NCI-H774 (cell line): ENCODE results near the gene L3MBTL4.
"Not testable (repeated sequence)": the region's sequence is repeated elsewhere in the genome, so short reads cannot be mapped to it uniquely, and the experiment has no call there.

Source experiments
- DNase-seq: peaks from one replicate; lab custom pipeline; 2025; lab: John Stamatoyannopoulos, UW

L3MBTL4 gene

DNA sequence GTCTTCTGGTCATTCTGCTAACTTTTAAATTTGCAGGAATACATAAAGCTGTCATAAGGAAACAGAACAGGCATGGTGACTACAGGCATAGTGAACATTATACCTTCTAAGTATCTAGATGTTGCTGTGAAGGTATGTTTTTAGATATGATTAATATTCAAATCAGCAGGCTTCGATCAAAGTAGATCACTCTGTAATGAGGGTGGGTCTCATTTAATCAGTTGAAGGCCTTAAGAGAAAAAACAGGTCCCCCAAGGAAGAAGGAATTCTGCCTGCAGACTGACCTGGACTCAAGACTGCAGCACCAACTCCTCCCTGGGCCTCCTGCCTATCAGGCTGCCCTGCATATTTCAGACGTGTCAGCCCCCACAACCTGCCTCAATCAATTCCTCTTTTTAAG is 104.0 kb downstream of the L3MBTL4 start:
- no peak for DNase-seq

DNA sequence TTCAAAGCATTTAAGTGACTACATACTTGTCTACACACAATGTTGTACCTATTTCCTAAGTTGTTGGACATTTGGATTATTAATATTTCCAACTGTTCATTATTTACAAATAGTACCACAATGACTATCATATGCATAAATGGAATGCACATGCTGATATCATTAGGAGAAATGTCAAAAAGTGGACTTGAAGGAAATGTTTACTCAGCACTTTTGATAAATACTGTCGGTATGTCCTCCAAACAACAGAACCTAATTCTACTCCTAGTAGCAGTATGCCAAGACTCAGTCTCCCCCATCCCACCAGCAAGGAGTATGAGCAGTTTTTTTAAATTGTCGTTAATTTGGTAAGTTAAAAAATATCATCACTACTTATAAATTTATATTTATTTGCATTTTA is 116.8 kb downstream of the L3MBTL4 start:
- DNase-seq: no peak

DNA sequence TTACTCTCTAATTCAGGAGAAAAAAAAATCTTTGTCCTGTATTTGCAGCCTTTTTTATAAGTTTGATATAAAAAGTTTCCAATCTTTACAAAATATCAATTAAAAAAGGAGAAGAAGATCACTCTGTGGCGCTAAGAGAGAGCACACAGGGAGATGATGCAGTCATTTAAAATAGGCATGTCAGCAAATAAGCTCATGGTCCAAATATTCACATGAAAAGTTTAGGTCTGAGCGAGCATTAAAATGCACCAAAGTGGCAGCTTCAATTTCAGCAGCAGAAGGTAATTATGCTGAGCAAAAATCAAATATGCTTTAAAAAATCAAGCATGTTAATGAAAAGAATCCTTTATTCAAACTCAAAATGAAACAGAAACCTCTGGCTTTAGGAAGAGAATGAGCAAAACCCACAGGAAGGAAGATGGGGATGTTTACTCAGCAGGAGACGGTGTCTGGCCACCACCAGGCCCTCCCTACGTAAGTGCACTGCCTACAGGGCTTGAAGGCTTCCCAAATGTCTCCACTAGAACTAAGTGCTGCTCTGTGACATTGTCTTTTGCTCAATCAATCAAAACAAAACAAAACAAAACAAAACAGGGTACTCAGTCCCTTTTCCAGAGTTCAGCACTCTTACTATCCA is 120.4 kb downstream of the L3MBTL4 start:
- no peak for DNase-seq

DNA sequence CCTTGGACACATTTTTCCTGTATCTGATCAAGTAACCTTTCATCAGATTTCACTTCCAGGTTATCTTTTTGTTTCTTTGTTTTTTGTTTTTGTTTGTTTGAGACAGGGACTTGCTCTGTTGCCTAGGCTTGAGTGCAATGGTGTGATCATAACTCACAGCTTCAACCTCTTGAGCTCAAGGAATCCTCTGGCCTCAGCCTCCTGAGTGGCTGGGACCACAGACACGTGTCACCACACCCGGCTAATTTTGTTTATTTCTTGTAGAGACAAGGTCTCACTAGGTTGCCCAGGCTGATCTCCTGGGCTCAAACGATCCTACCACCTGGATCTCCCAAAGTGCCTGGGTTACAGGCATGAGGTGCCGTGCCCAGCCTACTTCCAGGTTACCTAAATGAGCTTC is 124.9 kb downstream of the L3MBTL4 start:
- DNase-seq: no peak

DNA sequence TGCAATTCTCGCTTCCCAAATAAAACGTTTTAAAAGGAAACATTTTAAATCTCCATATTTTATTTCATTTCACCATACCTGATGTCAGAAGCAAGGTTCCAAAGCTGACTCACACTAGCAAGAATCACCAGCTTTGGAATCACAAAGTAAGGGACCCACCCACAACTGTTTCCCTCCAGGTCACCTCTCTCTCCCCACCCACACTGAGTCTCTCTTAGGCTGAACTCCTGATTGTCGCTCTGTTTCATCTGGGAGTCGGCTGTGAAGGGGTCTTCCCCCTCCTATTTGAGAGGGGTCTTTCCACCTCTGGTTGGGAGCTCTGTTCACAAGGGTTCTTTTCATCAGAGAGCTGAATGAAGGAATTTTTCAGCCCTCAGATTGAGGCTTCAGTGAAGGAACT is 128.1 kb downstream of the L3MBTL4 start:
- no peak for DNase-seq

DNA sequence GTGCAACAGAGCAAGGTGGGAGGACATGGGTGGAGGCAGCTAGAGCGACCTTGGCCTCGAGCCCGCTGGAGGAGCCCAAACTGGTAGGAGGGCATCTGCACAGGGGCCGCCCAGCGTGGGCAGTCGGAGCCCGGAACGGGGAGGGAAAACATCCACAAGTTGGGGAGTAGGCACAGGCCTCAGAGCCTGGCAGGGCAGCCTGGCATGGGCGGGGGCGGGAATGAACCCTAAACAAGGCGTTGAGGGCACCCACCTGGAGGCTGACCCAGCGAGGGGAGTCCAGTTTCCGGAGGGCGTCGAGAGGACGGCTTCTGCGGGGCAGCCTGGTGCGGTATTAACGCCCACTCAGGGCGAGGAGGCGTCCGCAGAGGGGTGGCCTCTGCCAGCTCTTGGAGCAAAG is 129.9 kb downstream of the L3MBTL4 start:
- DNase-seq: no peak

DNA sequence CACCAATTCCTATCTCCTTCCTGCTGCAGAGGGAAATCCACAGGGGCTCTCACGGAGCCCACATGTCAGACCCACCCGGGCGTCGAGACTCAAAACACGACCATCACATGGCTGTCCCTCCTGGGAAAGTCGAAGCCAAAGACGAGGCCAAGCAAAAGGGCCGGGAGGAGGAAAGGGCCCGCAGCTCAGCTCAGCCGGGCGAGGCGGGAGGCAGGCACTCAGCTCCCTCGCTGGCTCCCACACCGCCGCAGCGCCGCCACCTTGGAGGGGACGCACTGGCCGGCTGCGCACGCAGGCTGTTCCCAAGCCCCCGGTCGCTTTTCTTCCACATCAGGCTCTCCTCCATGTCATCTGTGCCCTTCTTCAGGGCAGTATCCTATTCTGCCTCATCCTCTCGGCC is 130.4 kb downstream of the L3MBTL4 start:
- DNase-seq: no peak

DNA sequence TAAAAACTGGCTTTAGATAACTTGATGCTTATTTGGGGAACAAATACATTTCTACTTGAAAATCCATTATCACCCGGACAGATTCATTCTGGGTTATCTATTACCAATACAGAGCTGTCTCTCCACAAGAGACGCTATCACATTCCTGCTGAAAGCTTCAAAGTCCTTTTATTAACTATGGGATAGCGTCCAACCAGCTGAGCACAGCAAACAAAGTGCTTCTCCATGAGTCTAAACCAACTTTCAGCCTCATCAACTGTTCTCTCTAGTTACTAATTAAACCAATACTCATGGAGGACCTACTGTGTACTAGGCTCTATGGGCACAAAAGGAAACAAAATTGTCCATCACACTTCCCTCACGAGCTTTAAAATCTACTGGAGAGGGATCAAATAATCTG is 132.8 kb downstream of the L3MBTL4 start:
- no peak for DNase-seq

DNA sequence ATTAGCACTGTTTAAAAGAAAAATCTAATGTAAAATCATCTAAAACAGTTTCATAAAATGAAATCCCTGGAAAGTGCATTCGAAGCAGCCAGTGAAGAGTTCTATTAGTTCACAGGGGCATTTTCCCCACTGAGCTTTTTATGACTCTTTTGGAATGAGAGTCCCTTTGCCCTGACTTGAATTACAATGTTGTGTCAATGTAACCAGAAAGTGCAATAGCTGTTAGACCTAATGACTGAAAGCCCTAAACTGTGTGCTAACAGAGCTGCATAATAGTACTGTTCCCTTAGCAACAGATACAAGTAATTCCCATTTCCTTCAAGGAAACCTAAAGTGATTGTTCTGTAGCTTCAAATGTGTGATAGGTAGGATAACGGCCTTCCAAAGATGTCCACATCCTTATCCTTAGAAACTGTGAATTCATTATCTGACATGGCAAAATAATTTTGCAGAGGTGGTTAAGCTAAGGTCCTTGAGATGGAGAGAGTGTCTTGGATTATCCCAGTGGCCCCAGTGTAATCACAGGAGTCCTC is 134.4 kb downstream of the L3MBTL4 start:
- no peak for DNase-seq

DNA sequence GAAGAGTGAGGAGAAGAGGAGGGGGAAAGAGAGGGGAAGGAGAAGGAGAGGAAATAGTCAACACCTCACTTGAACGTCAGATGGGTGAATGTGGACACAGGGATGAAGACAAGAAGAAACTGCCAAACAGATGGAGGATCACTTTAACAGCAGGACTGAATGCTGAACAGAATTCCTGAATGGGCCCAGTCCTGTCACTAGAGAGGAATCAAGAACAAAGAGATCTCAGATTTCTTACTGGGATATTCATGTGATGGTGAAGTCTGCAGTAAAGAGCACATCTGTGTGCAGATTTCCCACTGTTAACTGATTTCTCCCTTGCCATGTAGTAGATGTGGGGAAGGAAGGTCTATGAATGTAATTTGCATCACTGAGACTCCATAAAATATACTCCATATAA is 135.4 kb downstream of the L3MBTL4 start:
- no peak for DNase-seq

DNA sequence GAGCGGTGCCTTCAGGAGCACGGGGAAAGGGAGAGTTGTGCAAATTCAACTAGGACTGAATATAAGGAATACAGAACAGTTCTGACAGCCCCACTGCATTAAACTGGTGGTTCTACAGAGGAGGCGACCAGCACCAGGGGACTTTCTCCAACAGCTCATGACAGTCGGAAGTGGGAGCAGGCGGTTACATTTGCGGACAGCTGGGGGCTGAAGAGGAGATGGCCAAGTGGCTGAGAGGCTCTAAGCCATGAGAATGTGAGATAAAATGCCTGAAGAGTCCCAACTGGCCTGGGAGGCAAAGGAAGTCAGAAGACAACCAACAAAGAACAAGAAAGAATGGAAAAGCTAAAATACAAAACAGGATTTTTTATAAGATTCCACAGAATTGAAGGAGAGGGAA is 141.3 kb downstream of the L3MBTL4 start:
- DNase-seq: no peak

DNA sequence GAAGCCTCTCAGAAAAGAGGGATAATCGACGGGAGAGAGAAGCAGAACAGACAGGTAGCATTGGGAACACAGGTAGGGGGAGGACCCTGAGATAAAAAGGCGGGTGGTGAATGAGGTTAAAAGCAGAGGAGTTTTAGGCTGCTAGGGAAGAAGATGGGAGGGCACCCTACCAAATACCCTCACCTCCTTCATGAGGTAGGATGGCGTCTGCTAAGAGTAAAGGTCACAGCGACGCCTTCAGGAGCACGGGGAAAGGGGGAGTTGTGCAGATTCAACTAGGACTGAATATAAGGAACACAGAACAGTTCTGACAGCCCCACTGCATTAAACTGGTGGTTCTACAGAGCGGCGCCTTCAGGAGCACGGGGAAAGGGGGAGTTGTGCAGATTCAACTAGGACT is 142.6 kb downstream of the L3MBTL4 start:
- not testable (repeated sequence) for DNase-seq

DNA sequence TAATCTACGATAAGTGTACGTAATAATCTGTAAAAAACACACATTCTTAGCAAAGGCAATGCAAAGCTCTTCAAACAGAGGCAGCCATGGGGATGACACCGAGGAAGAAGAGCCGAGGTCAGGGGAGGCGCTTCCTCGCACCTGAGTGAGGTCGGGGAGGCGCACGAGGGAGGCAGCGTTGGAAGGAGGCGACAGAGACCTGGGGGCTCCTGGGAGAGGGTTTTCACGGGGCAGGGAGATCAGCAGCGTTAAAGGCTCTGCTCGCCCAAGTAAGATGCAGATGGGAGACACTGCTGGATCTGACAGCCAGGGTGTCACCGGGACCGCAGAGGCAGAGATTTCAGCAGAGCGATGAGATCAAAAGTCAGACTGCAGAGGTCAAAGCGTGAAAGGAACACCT is 143.1 kb downstream of the L3MBTL4 start:
- no peak for DNase-seq

DNA sequence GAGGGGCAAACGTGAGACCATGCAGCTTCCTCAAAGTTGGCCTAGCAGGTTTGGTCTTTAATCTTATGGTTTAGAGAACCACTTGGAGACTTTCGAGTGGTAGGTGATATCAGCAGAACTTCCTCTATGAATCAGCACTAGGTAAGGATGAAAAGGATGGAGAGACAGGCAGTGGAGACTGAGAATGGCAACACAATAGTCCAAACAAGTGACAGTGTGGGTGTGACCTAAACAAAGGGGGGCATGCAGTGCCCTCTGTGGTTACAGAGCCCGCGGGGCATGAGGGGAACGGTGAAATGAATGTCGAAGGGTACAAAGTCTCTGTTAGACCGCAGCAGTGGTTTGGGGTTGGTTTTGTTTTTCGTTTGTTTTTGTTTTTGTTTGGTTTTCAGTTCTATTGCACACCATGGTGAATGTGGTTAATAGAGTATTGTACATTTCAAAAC is 143.9 kb downstream of the L3MBTL4 start:
- no peak for DNase-seq

DNA sequence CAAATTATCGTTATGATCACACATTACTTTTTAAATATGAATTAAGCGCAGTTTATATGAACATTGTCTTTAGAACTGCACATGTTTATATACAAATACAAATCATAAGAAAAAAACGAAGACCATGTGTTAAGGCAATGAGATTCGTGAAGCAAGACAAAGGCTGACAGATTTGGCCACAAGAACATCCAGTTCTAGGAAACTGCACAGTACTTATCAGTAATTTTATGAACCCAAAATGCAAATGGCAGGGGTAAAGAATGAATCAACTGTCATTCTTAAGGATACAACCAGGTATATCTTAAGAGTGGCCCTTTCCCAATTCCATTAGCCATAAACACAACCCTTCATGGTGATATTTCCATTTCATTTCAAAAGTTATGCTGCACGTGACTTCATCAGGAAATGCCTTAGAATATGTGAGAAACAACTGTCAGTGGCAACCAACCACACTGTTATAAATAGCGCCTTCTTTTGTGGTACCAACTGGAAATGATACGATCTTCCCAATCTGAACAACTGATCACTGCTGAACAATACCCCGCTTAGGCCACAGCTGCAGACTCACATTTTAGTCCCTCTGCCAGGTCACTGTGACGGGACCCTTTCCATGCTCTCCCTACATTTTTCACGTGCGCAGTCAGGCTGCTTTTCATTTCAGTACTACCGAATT is 144.9 kb downstream of the L3MBTL4 start:
- no peak for DNase-seq

DNA sequence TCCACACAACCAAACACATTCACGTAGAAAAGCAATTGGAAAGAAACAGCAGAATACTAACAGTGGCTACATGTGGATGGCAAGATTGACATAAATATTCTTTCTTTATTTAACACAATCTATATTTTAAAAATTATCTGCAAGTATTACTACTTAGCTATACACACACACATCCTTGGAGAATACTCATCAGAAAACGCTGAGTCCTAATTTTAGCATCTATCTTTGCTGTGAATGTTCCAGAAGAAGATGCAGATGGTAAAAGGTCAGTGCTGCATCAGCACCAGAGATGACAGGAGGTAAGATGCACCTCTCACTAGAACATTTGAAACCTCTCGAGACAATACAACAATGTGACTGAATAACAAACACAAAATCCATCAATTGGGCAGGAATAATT is 148.5 kb downstream of the L3MBTL4 start:
- no peak for DNase-seq

DNA sequence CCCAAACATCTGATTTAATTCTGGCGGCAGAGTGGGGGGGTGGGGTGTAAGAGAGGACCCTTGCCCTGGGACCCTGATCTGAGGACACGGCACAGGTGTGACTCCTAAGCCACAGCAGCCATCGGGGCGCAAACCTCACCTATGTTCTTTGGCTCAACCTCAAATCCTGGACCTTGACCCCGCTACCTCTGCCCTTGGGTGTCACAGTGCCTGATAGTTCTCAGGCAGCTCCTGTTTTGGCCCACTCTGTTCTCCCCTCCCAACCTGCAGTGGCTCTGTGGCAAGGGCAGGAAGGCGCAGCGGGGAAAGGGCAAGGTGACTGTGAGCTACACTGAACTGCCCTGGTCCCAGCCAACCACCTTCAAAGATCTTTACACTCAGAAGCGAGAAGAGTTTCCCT is 152.8 kb downstream of the L3MBTL4 start:
- DNase-seq: no peak

DNA sequence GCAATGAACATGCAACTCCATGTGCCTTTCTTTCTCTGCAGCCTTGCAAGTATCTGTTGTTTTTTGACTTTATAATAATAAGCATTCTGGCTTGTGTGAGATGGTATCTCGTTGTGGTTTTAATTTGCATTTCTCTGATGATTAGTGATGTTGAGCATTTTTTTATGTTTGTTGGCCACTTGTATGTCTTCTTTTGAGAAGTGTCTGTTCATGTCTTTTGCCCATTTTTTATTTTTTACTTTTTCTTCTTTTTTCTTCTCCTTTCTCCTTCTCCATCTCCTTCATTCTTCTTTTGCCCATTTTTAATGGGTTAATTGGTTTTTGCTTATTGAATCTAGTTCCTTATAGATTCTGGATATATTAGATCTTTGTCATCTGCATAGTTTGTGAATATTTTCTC is 155.4 kb downstream of the L3MBTL4 start:
- not testable (repeated sequence) for DNase-seq

DNA sequence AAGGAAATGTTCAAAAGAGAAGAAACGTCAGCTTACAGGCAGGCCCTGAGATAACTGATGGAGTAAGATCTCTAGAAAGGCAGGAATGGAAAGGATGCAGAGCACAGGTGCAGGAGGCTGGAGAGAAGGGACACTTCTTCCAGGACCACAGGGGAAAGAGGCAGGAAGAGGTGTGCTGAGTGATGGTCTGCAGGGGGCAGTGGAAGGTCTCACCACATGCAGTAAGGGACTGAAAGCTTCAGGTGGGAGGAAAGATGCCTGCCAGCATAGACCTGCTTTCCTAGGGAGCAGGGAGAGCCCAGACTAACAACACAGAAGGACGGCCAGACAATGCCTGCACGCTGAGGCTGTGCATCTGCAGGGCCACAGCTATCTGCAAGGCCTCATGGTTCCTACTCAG is 156.8 kb downstream of the L3MBTL4 start:
- DNase-seq: no peak

DNA sequence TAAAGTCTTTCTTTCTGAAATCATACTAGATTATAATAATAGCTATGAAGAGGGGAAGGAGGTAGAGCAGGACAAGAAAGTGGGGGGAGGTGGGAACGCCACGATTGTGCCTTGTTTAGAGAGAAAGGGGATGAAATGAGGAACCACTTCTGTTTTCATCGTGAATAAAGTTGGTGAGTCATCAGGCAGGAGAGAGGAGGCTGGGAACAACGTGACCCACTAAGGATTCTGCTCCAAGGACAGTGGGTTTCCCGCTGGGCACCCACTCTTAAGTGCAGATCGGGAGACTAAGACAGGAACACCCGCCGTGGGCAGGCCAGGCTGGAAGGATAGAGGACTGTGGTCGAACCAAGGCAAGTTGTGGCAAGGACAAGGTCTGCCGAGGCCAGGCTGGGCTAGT is 158.2 kb downstream of the L3MBTL4 start:
- no peak for DNase-seq

DNA sequence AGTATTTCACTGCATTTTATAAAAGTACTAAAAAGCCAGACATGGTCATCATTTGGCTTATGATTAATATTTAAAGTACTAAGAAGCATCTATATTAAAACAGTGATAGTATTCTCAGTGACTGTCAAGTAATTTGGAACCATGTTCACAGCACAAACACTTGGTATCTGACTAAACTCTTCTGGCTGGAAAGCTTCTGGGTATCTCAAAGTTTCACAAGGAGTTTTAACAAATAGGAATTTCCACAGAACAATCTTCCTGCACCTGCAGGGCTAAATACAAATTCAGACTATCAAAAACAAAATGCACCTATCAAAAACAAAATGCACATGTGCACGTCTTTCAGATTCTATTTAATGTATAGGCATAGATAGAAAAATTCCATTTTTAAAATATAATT is 158.8 kb downstream of the L3MBTL4 start:
- no peak for DNase-seq

DNA sequence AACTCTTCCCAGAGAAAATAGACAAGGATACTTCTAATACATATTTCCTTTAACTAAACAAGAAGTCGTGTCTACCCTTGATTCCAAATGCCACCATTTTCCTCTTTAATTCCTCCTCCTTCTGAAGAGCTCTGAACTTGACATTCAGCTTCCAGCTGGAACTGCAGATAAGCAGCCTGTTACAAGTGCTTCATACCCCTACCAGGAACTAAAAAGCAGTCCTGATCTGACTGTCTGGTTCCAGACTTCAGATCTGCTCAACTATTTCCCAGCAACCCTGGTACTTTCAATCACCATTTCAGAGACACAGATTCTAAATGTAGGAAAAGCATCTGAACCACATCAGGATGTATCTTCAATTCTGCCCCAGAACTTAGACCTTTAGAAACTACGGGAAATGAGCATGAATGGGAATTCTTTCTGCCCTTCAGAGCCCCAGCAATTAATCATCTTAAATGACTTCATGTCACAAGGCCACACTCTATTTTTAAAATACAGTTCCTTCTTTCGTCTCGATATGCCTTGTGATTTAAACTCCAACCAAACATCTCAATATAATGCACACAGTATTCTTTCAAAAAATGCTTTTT is 159.5 kb downstream of the L3MBTL4 start:
- DNase-seq: no peak

DNA sequence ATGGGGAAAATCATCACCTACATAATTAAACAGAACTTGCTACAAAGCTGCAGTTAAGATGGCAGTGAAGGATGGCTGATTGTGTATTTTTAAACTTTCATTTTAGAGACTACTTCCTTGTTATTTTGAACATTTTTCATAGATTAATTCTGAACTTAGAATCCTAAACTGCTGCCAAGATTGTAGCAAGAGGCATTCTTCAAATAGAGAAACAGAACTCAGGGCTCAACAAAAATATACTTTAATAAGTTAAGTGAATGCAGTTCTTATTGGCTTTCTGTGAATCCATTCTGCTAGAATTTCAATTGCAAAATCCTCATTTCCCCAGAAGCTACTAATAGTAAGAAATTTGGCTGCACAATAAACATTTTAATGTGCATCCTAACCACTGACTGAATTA is 160.3 kb downstream of the L3MBTL4 start:
- DNase-seq: no peak
